Fibroblast of skin of right biceps (primary cell): ENCODE results near the gene SPATA32.
"Not testable (repeated sequence)": the region's sequence is repeated elsewhere in the genome, so short reads cannot be mapped to it uniquely, and the experiment has no call there.

Experiments used
- DNase-seq: peaks from one replicate; pipeline ENCODE4 v3.0.0-alpha.2; 2013

SPATA32 gene

GRCh38 chr17:45270828-45271418 lies 9.0 kb upstream of the SPATA32 start:
- DNase-seq: no peak

- DNase-seq: no peak
Measured at GRCh38 chr17:45269912-45270311, 8.0 kb upstream of the SPATA32 start.

DNA sequence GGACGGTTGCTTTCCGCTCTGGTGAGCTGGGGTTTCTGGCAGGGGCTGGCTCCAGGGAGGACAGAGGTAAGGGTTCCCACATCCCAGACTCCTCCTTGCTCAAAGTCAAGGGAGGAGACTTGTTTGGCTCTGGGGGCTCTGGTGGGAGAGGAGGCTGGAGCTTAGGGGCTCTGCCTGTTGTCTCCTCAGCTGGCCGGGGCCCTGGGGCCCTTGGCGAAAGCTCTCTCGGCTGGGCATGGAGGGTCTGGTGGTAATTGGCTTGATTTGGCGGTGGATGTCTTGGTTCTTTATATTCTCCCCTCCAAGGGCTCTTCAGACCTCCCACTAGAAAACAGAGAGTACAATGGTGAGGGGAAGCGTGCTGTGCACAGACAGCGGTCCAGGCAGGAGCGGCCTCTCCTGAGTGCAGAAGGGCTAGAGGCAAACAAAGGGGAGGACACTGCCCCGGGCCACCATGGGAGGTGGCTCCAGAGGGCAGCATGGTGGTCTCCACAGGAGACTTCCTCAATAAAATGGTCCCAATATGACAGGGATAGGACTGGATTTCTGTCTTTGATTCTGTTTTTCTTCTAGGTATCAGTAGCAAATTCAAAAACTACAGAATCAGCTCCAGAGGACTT lies 5.7 kb upstream of the SPATA32 start:
- no peak for DNase-seq

DNA sequence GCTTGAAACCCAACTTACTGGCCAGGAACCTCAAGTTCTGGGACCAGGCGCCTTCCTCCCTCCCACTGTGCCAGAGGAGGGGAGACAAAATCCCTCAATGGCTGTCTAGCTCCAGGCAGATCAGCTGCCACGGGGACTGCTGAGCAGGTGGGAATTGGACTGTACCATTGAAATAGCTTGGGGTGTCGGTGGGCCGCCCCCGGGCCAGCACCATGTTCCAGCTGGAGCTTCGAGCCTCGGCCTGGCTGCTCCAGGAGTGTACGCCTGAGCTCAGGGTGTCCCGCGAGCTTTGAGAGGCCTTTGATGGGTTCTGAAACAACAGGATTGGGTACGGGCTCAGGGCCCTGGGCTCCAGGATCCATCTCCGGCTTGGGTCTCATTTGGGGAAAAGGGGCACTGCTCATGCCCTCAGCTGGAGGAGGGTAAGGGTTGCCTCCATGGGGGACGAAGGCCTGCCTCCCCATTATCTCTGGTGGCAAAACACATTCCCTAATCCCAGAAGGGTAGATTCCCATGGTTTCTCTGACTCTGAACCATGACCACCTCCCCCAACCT lies 4.6 kb upstream of the SPATA32 start:
- no peak for DNase-seq

DNA sequence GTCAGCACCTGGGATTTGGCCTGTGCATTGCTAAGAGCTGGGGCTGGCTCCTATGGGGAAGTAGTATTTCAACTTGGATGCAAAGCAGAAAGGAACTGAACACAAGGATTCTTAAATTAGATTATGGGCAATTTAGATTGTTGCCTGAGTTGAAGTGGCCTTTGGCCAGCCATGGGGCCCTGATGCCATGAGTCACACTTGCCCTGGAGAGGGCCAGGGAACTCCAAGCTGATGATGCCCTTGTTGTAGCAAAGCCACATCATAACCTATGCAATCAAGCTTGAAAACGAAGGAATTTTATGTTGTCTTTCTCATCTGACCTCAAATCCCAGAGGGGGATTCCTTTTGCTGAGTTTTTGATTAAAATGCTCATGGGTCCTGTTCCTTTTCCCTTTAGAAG lies 3.9 kb upstream of the SPATA32 start:
- DNase-seq: peak; percentile 86

DNA sequence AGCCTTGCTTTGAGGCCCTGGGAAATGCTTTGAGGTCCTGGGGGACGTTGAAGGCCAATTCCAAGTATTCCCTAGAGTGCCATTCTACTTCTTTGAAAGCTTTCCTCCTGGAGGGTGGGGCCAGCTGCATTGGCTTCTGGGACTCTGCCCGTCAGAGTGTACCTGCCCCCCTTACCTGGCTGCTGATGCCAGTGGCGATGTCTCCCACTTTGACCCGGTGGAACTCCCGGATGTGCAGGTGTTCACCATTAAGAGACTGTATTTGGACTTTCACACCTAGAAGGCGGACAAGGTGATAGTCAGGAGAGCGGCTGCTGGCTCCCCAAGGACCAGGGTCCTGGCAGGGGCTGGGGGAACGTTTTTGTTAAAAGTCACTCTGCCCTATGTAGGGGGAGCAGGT lies 3.1 kb upstream of the SPATA32 start:
- no peak for DNase-seq

DNA sequence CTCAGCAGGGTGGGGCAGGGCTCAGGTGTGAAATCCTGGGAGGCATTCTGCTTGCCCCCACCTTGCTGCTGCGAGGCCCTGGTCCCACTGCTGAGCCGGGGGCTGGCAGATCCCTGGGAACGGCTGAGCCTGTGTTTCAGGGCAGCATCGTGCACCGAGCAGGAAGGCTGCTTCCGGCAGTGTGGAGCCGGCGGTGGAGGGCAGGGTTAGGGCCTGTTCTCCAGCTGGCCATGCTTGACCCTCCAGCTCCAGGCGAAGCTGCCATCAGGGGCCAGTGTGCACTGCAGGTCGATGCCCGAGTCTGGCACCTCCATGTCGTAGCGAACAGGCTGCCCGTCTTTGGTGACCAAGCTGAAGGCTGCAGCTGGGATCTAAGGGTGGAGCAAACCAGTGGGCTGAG lies 2.5 kb upstream of the SPATA32 start:
- DNase-seq: no peak

- no peak for DNase-seq
Measured at GRCh38 chr17:45263477-45263860, 1.6 kb upstream of the SPATA32 start.

- DNase-seq: no peak
Measured at GRCh38 chr17:45262516-45263476, 902 bp upstream of the SPATA32 start.

DNA sequence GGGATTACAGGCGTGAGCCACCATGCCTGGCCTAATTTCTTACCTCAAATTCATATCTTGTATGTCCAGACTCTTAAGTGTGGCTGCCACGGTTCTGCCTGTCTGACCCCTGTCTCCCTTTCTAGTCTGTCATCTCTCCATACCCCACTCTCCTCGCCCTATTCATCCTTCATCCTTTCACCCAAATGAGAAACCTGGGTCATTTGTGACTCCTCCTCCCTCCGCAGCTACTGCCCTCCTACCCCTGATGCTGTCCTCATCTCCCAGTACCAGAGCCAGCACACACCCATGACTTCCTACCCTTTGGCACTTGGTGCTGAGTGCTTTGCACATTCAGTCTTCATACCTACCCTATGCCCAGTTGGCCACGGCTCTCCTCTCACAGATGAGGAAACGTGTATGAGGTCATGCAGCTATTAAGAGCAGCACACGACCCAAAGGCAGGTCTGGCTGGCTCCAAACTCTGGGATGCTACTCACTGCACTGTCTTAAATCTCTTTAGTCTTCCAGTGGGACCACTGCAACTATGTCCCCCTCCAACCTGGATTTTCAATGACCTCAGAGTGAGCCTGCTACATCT lies 1.6 kb downstream of the SPATA32 start:
- no peak for DNase-seq

- no peak for DNase-seq
Measured at GRCh38 chr17:45258981-45259380, 2.9 kb downstream of the SPATA32 start.

GRCh38 chr17:45257115-45257514 lies 4.8 kb downstream of the SPATA32 start:
- DNase-seq: no peak

GRCh38 chr17:45256114-45256966 lies 5.6 kb downstream of the SPATA32 start:
- DNase-seq: no peak

GRCh38 chr17:45255358-45255757 lies 6.5 kb downstream of the SPATA32 start:
- no peak for DNase-seq

- no peak for DNase-seq
Measured at GRCh38 chr17:45253879-45254278, 8.0 kb downstream of the SPATA32 start.

- DNase-seq: not testable (repeated sequence)
Measured at GRCh38 chr17:45253237-45253636, 8.7 kb downstream of the SPATA32 start.

DNA sequence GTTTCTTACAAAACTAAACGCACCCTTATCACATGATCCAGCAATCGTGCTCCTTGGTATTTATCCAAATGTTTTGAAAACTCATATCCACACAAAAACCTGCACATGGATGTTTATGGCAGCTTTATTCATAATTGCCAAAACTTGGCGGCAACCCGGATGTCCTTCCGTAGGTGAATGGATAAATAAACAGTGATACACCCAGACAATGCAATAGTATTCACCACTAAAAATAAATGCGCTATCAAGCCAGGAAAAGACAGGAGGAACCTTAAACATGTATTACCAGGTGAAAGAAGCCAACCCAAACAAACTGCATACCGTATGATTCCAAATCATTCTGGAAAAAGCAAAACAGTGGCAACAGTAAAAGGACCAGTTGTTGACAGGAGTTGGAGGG lies 10.0 kb downstream of the SPATA32 start:
- no peak for DNase-seq

- DNase-seq: no peak
Measured at GRCh38 chr17:45248132-45248957, 13.5 kb downstream of the SPATA32 start.

GRCh38 chr17:45247429-45248131 lies 14.3 kb downstream of the SPATA32 start:
- peak; percentile 37 for DNase-seq

- DNase-seq: no peak
Measured at GRCh38 chr17:45246861-45247428, 14.9 kb downstream of the SPATA32 start.
